ENCODE data around the gene KIAA0513. TPM values are rescaled to one million over a fixed set of nuclear protein-coding genes. Genes with fewer than 3 reads are reported as not detected.
"Not testable (repeated sequence)": the region's sequence is repeated elsewhere in the genome, so short reads cannot be mapped to it uniquely, and the experiment has no call there.

Gene KIAA0513
- total RNA-seq, 4 donors from 2014 or later = 8.2 to 22.4 (median 21.4) TPM

- H3K4me1 ChIP-seq = peaks cover 4 to 5% of the 10 kb centered on the region in 2 donors
- no peak for TF ChIP-seq CTCF (IDR thresholded peaks at IDR 0.05 in 4 of 5, conservative IDR thresholded peaks at IDR 0.05 in 1 of 5)
- TF ChIP-seq POLR2A (IDR thresholded peaks at IDR 0.05) = no peak
- no peak overlapping the region for H3K4me3 ChIP-seq
- no peaks in the 10 kb centered on the region for H3K36me3 ChIP-seq
- ATAC-seq (no peak), DNase-seq (no peak)
- in situ Hi-C loops (cut with MboI; ENCODE audit: low sequenced_read_pairs in 4 of 4) (loop anchor here in 2 of 4 donors (25.0 kb wide), 1 partner anchor 123 kb away; no protein-coding TSS in a partner anchor), intact Hi-C loops (cut with DNase I; ENCODE audit: low total_unique reads) (loop anchor here (2.0 to 5.0 kb wide), 2 partner anchors 107 to 133 kb away; no protein-coding TSS in a partner anchor)
- no peak overlapping the region for H3K27ac ChIP-seq
- H3K27me3 ChIP-seq = no peaks in the 10 kb centered on the region
- H3K9me3 ChIP-seq = no peaks in the 10 kb centered on the region
Measured at GRCh38 chr16:85113913-85114312, 86.3 kb downstream of the KIAA0513 start.

- peak; percentile 77 to 89 for DNase-seq
- in situ Hi-C loops (cut with MboI; ENCODE audit: low sequenced_read_pairs in 4 of 4) = loop anchor here in 3 of 4 donors (5.0 to 25.0 kb wide), 2 partner anchors 57 to 122 kb away; no protein-coding TSS in a partner anchor
- H3K4me1 ChIP-seq = peaks cover 4 to 5% of the 10 kb centered on the region in 2 donors
- TF ChIP-seq POLR2A (IDR thresholded peaks at IDR 0.05) = no peak
- TF ChIP-seq CTCF (IDR thresholded peaks at IDR 0.05 in 4 of 5, conservative IDR thresholded peaks at IDR 0.05 in 1 of 5) = peak; percentile 97 to 99 (median 99)
- peak overlapping the region in 1 of 4 donors; percentile 40 for H3K4me3 ChIP-seq
- H3K36me3 ChIP-seq = no peaks in the 10 kb centered on the region
- H3K9me3 ChIP-seq = no peaks in the 10 kb centered on the region
- ATAC-seq = peak; percentile 93 to 97
- peak overlapping the region; percentile 25 to 76 (median 70) for H3K27ac ChIP-seq
- intact Hi-C loops (cut with DNase I; ENCODE audit: low total_unique reads) = loop anchor here (1.0 to 5.0 kb wide), 3 partner anchors 55 to 132 kb away; no protein-coding TSS in a partner anchor
- H3K27me3 ChIP-seq = no peaks in the 10 kb centered on the region
Measured at GRCh38 chr16:85114909-85115567, 87.4 kb downstream of the KIAA0513 start.

GRCh38 chr16:85117418-85117817 lies 89.8 kb downstream of the KIAA0513 start:
- DNase-seq (no peak), ATAC-seq (no peak)
- H3K9me3 ChIP-seq = no peaks in the 10 kb centered on the region
- no peaks in the 10 kb centered on the region for H3K27me3 ChIP-seq
- TF ChIP-seq CTCF (IDR thresholded peaks at IDR 0.05 in 4 of 5, conservative IDR thresholded peaks at IDR 0.05 in 1 of 5) (no peak), POLR2A (IDR thresholded peaks at IDR 0.05) (no peak)
- H3K27ac ChIP-seq = no peak overlapping the region
- H3K4me3 ChIP-seq = no peak overlapping the region
- intact Hi-C loops (cut with DNase I; ENCODE audit: low total_unique reads) = no loop called here
- in situ Hi-C loops (cut with MboI; ENCODE audit: low sequenced_read_pairs in 4 of 4) = loop anchor here in 3 of 4 donors (5.0 to 25.0 kb wide), 2 partner anchors 55 to 120 kb away; no protein-coding TSS in a partner anchor
- H3K4me1 ChIP-seq = peaks cover 4 to 5% of the 10 kb centered on the region in 2 donors
- no peaks in the 10 kb centered on the region for H3K36me3 ChIP-seq

GRCh38 chr16:85120006-85120340 lies 92.4 kb downstream of the KIAA0513 start:
- ATAC-seq (no peak), DNase-seq (no peak)
- H3K27ac ChIP-seq = no peak overlapping the region
- no peaks in the 10 kb centered on the region for H3K36me3 ChIP-seq
- in situ Hi-C loops (cut with MboI; ENCODE audit: low sequenced_read_pairs in 4 of 4) = loop anchor here in 2 of 4 donors (25.0 kb wide), 1 partner anchor 117 kb away; no protein-coding TSS in a partner anchor
- intact Hi-C loops (cut with DNase I; ENCODE audit: low total_unique reads) = no loop called here
- no peaks in the 10 kb centered on the region for H3K27me3 ChIP-seq
- no peaks in the 10 kb centered on the region for H3K9me3 ChIP-seq
- no peak overlapping the region for H3K4me3 ChIP-seq
- TF ChIP-seq POLR2A (IDR thresholded peaks at IDR 0.05) = no peak
- TF ChIP-seq CTCF (IDR thresholded peaks at IDR 0.05 in 4 of 5, conservative IDR thresholded peaks at IDR 0.05 in 1 of 5) = no peak
- peaks cover 19 to 20% of the 10 kb centered on the region in 2 donors for H3K4me1 ChIP-seq

- DNase-seq; H3K27me3 ChIP-seq; H3K36me3 ChIP-seq; H3K9me3 ChIP-seq; intact Hi-C loops (cut with DNase I; ENCODE audit: low total_unique reads); ATAC-seq: not testable (repeated sequence)
- in situ Hi-C loops (cut with MboI; ENCODE audit: low sequenced_read_pairs in 4 of 4) = loop anchor here in 2 of 4 donors (25.0 kb wide), 1 partner anchor 114 kb away; no protein-coding TSS in a partner anchor
- peak overlapping the region in 2 of 4 donors; percentile 7 to 27 for H3K4me3 ChIP-seq
- peak overlapping the region; percentile 89 to 98 (median 92) for H3K27ac ChIP-seq
- peaks cover 39 to 41% of the 10 kb centered on the region in 2 donors for H3K4me1 ChIP-seq
Measured at GRCh38 chr16:85123441-85123840, 95.8 kb downstream of the KIAA0513 start.

Measured in gastrocnemius medialis (tissue), 4 donors.